GM19397 (cell line): Measurements from ENCODE around the gene SHE.
"Not testable (repeated sequence)": the region's sequence is repeated elsewhere in the genome, so short reads cannot be mapped to it uniquely, and the experiment has no call there.

ENCODE experiments used
- ATAC-seq: cut with Tn5 transposase; IDR thresholded peaks from one replicate; pipeline ENCODE4 v1.9.1; 2021; ENCODE audit warnings: mild to moderate bottlenecking, moderate library complexity; ENCODE audit not compliant: unreplicated experiment

Gene SHE

GRCh38 chr1:154517661-154518060 is 15.4 kb upstream of the SHE start:
- ATAC-seq: no peak

GRCh38 chr1:154514066-154514553 is 11.9 kb upstream of the SHE start:
- no peak for ATAC-seq

DNA sequence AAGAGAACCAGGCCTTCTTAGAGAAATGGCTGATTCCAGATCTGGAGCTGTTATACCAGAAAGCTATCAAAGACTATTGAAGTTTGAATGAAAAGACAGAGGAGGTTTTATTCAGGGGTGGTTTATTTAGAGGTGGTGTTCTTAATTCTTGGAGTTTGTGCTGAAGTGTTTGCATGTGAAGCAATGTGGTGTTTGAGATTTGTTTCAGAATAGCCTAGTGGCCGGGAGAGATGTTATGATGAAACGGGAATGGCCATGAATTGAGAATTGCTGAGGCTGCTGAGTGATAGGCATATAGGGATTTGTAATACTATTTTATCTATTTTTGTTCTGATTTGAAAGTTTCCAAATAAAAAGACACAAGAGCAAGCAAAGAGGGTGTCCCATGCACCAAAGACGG is 10.5 kb upstream of the SHE start:
- ATAC-seq: no peak

DNA sequence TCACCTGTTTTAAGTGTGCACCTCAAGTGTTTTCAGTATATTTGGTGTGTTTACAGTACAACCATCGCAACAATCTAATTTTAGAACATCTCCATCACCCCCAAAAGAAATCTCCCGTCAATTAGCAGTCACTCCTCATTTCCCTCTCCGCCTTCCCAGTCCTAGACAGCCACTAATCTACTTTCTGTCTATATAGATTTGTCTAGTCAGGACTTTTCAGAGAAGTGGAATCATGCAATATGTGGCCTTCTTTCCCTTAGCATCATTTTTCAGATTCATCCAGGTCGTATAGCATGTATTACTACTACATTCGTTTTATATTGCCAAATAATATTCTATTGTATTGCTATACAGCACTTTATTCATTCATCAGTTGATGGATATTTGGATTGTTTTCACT is 1.7 kb upstream of the SHE start:
- ATAC-seq: no peak

- ATAC-seq: no peak
Measured at GRCh38 chr1:154502744-154503115, 518 bp upstream of the SHE start.

- no peak for ATAC-seq
Measured at GRCh38 chr1:154501423-154502065, 668 bp downstream of the SHE start.

GRCh38 chr1:154500533-154500932 is 1.7 kb downstream of the SHE start:
- no peak for ATAC-seq

DNA sequence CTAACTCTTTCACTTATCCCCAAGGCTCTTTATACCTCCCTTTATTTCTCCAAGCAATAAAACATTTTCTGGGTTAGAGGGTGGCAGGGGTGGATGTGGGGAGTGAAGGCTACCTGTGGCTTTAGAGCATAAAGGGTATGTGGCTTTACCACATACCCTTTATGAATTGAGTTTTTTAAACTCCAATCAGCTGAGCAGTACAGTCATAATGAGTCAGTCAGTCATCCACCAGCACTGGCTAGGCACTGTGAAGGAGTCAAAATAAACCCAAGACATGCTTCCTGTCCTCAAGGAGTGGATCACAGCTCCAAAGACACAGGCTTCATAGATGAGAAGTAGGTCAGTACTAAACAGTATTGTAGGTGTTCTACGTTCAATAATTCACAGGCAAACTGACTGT is 2.8 kb downstream of the SHE start:
- ATAC-seq: no peak

- no peak for ATAC-seq
Measured at GRCh38 chr1:154497026-154497806, 5.0 kb downstream of the SHE start.

DNA sequence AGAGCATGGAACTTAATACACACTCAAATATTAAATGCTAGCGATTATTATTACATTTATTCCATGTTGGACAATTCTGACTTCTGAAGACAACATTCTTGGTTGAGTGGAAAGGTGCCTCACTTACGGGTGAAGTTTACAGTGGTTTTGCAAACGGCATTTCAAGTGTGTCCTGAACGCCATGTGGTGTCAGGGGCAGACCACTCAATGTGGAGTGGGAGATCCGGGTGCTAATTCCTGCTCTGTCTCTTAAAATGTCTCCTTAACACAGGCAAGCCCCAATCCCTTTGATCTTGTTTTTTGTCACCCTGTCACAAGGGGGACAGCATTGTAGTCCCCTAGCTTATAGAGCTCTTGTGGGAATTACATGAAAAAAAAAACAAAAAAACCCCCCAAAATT is 5.8 kb downstream of the SHE start:
- no peak for ATAC-seq

DNA sequence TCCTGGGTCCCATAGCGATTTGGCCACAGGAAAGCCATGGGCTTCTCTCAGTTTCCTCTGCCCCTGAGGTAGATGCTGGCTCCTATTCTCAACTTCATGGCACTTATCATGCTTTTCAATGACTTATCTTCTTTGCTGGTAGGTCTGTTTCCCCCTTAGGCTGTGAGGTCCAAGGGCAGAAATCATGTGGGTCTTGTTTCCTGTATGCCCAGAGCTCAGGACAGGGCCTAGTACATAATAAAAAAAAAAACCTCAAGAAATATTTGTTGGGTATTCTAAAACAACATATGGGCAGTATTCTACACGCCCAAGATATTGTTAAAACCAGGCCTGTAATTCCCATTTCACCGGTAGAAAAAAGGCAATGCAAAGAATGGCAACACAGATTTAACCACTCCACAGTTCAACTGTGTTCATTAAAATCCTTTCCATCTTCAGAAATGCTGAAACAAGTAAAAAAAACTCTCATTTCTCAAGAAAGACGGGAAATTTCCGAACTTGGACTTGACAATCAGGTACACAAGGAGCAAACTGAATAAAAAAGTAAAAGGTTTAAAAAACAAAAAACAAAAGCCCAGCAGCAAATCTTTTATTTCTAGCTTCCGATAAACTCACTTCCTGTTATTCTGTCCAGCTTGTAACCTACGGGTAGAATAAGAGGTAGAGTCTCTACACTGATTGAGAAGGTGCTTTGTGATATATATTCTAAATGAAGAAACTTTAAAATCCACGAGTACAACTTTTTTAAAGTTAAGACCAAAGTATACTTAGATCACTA is 6.5 kb downstream of the SHE start:
- no peak for ATAC-seq

- no peak for ATAC-seq
Measured at GRCh38 chr1:154493276-154493675, 8.9 kb downstream of the SHE start.

GRCh38 chr1:154492115-154492514 is 10.1 kb downstream of the SHE start:
- no peak for ATAC-seq

GRCh38 chr1:154490317-154490716 is 11.9 kb downstream of the SHE start:
- no peak for ATAC-seq

- no peak for ATAC-seq
Measured at GRCh38 chr1:154489695-154490274, 12.4 kb downstream of the SHE start.

GRCh38 chr1:154488922-154489321 is 13.3 kb downstream of the SHE start:
- ATAC-seq: no peak

DNA sequence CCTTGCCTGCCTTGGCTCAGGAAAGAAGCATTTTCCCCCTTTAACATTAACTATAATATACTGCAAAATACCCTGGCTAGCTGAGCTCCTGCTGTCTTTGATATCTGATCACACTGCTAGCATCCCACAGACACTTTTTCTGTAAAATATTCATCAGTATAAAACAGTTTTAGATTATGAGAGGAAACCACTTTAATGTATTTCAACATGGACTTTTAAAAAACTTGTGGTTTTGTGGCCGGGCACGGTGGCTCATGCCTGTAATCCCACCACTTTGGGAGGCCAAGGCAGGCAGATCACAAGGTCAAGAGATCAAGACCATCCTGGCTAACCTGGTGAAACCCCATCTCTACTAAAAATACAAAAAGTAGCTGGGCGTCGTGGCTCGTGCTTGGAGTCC is 15.5 kb downstream of the SHE start:
- ATAC-seq: not testable (repeated sequence)

DNA sequence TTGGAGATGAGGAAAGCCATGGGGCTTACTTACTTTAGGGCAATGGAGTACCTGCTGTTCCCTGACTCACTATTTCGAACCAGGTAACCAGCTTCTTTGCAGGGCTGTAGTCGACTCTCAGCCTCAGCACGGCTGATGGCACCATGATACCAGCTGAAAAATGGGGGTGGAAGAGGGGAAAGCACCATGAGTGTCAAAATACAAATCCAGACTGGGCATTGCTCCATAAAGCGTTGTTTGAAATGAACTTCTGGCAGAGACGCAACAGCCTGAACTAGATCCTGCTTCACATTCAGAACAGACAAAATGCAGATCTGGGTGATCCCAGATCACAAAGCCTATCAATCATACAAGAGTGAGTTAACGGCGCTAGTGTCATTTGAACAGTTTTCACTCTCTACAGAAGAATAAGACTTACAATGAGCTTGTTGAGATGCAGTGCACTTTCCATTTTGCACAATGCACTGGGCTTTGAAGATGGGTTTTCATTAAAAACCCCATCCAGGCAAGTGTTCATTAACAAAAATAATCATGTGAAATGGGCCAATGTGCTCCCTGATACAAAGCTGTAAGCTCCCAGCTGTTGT is 16.2 kb downstream of the SHE start:
- ATAC-seq: no peak

- no peak for ATAC-seq
Measured at GRCh38 chr1:154485106-154485505, 17.1 kb downstream of the SHE start.

DNA sequence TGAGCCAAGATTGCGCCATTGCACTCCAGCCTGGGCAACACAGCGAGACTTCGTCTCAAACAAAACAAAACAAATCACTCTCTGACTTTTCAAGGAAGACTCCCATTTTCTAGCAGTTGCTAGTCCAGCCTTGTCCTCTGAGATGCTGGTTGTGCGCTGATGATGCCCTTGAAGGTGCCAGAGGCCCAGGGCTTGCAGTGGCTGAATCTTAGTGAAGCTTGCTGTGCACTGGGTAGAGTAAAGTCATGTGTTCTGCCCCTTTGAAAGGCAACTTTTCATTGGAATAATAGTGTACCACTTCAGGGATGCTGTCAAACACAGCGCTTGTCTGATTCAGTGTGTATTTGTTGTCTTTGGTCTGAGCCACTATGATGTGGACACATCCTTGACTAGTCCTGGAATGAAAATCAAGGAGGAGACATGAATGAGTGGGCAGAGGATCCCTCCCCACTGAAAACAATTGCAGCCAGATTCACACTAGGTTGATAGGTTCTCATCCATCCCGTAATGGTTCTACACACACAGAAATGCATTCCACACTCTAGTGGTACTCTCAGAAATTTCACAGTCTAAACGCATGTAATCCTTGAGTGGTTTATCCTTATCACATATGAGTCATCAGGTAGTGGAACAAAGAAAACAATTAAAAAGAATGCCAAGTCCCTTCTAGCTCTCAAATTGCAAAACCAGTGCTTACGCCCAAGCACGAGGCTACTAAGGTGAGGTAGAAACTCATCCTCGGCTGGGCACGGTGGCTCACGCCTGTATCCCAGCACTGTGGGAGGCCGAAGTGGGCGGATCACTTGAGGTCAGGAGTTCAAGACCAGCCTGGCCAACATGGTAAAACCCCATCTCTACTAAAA is 18.0 kb downstream of the SHE start:
- ATAC-seq: no peak
